GM18907 (cell line): ENCODE results near the gene PRTG.
"Not testable (repeated sequence)": the region's sequence is repeated elsewhere in the genome, so short reads cannot be mapped to it uniquely, and the experiment has no call there.

Experiments
- ATAC-seq: cut with Tn5 transposase; IDR thresholded peaks from one replicate; pipeline ENCODE4 v1.9.1; 2021; ENCODE audit warnings: mild to moderate bottlenecking, moderate library complexity; ENCODE audit not compliant: unreplicated experiment

The PRTG gene

DNA sequence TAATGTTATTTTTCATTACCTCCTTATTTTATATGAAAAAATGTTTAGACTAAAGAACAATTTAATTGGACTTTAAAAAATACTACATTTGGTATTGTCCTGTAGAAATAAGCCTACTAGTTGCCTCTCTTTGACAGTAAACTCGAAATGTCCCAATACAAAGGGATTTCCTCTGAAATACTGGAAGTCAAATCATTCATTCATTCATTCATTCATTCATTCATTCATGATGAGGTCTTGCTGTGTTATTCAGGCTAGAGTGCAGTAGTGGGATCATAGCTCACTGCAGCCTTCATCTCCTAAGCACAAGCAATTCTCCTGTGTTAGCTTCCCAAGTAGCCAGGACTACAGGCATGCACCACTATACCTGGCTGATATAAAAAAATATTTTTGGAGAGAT lies 104.2 kb downstream of the PRTG start:
- no peak for ATAC-seq

DNA sequence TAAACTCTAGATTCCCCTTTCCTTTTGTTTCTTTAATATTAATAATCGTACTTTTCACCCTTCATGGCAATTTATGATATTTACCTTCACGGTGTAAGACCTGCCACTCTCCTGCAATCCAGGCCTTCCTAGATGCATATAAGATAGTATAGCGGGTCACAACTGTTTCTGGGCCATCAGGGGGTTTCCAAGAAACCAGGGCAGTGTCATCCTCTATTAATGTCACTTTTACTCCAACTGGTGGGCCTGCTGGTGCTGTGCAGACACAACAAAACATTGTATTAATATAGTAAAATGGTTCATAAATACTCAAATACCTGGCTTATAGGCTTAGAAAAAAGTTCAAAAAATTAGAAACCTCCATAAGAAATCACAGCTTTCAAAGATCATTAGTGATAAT lies 105.9 kb downstream of the PRTG start:
- ATAC-seq = no peak

DNA sequence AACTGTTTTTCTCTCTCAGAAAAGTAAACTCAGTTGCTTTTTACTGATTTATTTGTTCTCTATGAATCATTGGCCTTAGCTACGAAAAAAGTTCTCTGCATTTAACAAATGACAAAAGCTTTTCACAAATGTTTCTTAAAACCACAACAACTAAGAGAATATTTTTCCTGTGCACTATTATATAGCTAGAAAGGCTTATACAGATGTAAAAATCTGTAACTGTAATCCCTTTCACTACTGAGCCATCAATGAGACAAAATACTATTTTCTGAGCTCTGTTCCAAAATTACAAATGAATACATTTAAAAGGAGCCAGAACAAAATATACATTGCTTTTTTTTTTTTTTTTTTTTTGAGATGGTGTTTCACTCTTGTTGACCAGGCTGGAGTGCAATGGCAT lies 109.2 kb downstream of the PRTG start:
- no peak for ATAC-seq

GRCh38 chr15:55632434-55632833 lies 110.5 kb downstream of the PRTG start:
- no peak for ATAC-seq

- no peak for ATAC-seq
Measured at GRCh38 chr15:55630858-55631257, 112.1 kb downstream of the PRTG start.

GRCh38 chr15:55628369-55628730 lies 114.6 kb downstream of the PRTG start:
- ATAC-seq = no peak

GRCh38 chr15:55627730-55628368 lies 115.1 kb downstream of the PRTG start:
- ATAC-seq = no peak

GRCh38 chr15:55619783-55620182 lies 123.2 kb downstream of the PRTG start:
- no peak for ATAC-seq

DNA sequence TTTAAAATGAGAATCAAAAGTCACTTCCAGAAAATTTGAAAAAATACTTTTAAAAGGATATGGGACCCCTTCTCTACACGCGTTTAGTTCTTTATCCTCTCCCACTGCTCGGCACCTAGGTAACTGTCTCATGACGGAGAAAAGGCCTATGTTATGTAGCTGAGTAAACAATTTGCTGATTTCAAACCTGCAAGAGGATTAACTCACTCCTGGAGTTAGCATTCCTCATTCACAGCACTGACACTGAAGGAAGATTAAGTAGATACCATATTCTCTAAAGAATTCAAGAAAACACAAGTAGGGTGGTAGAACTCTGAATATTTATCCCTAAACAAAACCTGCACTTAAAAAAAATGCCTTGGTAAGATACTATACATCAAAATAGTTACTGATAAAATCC lies 124.6 kb downstream of the PRTG start:
- no peak for ATAC-seq

DNA sequence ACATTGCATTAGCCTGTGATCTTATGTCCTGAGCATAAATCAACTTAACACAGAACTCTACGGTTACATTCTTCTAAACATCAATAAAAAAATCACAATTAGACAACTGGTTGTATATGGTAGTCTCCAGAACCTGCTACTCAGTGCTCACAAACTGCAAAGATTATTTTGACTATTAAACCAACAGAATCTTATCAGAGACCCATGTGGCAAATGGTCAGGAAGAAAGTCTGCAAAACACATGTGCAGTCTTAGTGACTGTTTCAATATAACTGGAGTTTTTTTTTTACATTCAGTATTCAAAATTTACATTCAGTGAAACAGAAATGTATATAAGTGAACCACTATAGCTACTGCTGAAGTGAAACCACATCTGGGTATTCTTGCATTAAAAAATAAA lies 127.5 kb downstream of the PRTG start:
- no peak for ATAC-seq

DNA sequence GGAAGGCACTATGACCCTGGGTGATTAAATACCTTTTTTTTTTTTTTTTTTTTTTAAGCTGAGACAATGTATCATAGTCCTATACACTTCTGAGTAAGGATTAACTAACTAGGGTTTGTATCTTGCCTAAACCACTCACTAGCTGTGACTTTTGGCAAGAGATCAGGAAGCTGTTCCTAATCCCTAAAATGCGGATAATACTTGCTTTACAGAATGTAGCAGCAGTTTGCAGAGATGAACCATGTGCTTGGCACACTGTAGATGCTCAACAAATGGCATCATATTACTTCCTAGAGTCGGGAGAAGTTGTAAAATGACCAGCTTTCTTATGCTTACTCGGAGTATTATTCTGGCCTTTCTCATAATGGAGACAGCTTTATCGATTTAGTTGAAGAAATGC lies 129.2 kb downstream of the PRTG start:
- no peak for ATAC-seq

DNA sequence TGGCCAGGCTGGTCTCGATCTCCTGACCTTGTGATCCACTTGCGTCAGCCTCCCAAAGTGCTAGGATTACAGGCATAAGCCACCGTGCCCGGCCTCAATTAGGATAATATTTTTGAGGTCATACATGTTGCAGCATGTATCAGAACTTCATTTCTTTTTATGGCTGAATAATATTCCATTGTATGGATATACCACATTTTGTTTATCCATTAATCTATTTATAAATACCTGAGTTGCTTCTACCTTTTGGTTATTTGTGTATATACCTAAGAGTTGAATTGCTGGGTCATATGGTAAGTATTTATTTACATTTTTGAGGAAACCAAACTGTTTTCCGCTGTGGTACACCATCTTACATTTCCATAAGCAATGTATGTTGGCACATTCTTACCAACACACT lies 136.7 kb downstream of the PRTG start:
- no peak for ATAC-seq

DNA sequence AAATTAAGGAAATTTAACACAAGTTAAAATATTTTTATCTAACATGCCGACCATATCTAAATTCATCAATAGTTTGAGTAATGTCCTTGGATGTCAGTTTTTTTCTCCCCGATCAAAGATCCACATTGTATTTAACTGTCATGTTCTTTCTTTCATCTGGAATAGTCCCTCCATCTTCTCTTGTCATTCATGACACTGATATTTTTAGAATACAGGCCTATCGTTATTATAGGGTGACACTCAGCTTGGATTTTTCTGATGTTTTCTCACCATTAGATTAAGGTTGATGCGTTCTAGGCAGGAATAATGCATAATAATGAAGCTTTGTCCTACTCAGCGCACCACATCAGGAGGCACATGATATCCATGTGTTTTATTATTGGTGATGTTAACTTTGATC lies 141.6 kb downstream of the PRTG start:
- no peak for ATAC-seq

- ATAC-seq = no peak
Measured at GRCh38 chr15:55599439-55599838, 143.5 kb downstream of the PRTG start.

GRCh38 chr15:55593019-55593418 lies 149.9 kb downstream of the PRTG start:
- ATAC-seq = not testable (repeated sequence)

- ATAC-seq = no peak
Measured at GRCh38 chr15:55590788-55591187, 152.2 kb downstream of the PRTG start.

DNA sequence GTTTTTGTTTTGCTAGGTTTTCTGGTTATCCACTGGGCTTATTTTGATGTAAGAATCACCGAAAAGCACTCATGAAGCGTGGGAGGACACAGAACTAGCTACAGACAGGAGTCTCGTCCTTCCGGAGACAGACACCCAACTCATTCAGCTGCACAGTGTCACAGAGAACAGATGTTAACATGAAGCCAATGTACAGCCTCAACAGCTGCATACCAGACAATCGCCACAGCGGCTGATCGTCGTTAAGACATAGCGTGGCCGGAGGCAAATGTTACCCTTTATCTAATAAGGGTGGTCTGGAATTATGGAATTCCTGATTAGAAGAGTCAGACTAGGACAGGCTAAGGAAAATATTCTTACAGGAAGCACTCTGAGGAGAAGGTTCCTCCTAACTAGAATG lies 153.7 kb downstream of the PRTG start:
- no peak for ATAC-seq

DNA sequence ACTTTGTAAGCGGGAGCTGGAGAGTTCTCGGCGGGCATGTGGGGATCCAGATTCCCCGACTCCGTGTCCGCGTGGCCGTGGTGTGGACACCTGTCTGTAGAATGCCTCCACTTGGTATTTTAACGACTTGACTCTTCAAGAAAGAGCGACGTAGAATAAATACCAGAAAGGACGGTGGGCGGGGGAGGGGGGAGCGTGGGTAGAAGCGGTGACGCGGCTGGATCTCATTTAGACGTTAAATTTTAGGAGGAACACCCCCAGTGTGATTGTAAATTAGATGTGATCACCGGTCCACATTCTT lies 154.2 kb downstream of the PRTG start:
- ATAC-seq = no peak

GRCh38 chr15:55588070-55588814 lies 154.7 kb downstream of the PRTG start, which contains the start of gene PYGO1:
TSS of gene PYGO1 (minus strand) at chr15:55588345. CDS start at chr15:55587883, 462 bp downstream.
- ATAC-seq = peak; percentile 69

GRCh38 chr15:55587321-55588069 lies 155.5 kb downstream of the PRTG start:
- ATAC-seq = peak; percentile 10

- ATAC-seq = no peak
Measured at GRCh38 chr15:55586808-55587207, 156.1 kb downstream of the PRTG start.

- no peak for ATAC-seq
Measured at GRCh38 chr15:55576943-55577342, 166.0 kb downstream of the PRTG start.
